Aorta (tissue), 5 donors: ENCODE measurements around the gene CBLL2. TPM values are rescaled to one million over a fixed set of nuclear protein-coding genes. Genes with fewer than 3 reads are reported as not detected.

Source experiments
- ATAC-seq: fragments of 200-7000 bp; cut with Tn5 transposase; one replicate; pipeline ENCODE4 v1.9.1; 2022; ENCODE audit warnings: moderate library complexity; ENCODE audit not compliant: low FRiP score
- DNase-seq, 2 donors: peaks; one replicate each; pipeline ENCODE4 v3.0.0-alpha.2; 2020
- H3K27ac ChIP-seq, 2 donors: one replicate each; pipeline ENCODE4 v1.5.1; 2013; ENCODE audit warnings: low read length in 2 of 2, mild to moderate bottlenecking in 2 of 2, moderate library complexity in 2 of 2, control low read depth in 1 of 2, inconsistent platforms in 1 of 2, low read depth in 1 of 2
- H3K27me3 ChIP-seq, 2 donors: one replicate each; pipeline ENCODE4 v1.6.1; 2013; ENCODE audit warnings: control low read depth in 1 of 2, low read length in 1 of 2, mild to moderate bottlenecking in 1 of 2, moderate library complexity in 1 of 2; ENCODE audit not compliant: insufficient read depth in 2 of 2, control insufficient read depth in 1 of 2
- H3K36me3 ChIP-seq, 2 donors: one replicate each; pipeline ENCODE4 v1.6.1; 2013; ENCODE audit warnings: control low read depth in 1 of 2, low read length in 1 of 2, mild to moderate bottlenecking in 1 of 2; ENCODE audit not compliant: insufficient read depth in 2 of 2, control insufficient read depth in 1 of 2
- H3K4me1 ChIP-seq, 2 donors: one replicate each; pipeline ENCODE4 v1.6.1; 2013; ENCODE audit warnings: low read length in 2 of 2, control low read depth in 1 of 2, mild to moderate bottlenecking in 1 of 2, moderate library complexity in 1 of 2; ENCODE audit not compliant: insufficient read depth in 2 of 2, control insufficient read depth in 1 of 2
- H3K4me3 ChIP-seq, 2 donors: one replicate each; pipeline ENCODE4 v1.5.1; 2013; ENCODE audit warnings: low read length in 2 of 2, control low read depth in 1 of 2, mild to moderate bottlenecking in 1 of 2
- H3K9me3 ChIP-seq: one replicate; pipeline ENCODE4 v1.6.1; 2013; ENCODE audit warnings: mild to moderate bottlenecking, low read length; ENCODE audit not compliant: control insufficient read depth
- WGBS, 2 donors: extraction: QIAGEN DNeasy Blood & Tissue Kit; methylation state at CpG; one replicate each; pipeline ENCODE4 v1.1.7; 2013; 5-methylcytosine and 5-hydroxymethylcytosine counted together
- intact Hi-C, 2 donors: fragments of 100-400 bp; cut with DNase I; formaldehyde crosslinking; loops; one replicate each; pipeline versions ENCODE4 v1.14.2 to v1.15.0; 2022
- long read RNA-seq, 2 donors: library from polyadenylated mRNA; unstranded; transcript quantifications; one replicate each; pipeline ENCODE4 v2.0.0, GENCODE V29; 2020 to 2021
- polyA plus RNA-seq, 2 donors: library from polyadenylated mRNA; stranded (reverse); fragments of 200-250 nt; gene quantifications; one replicate each; pipeline ENCODE4 v1.2.3, GENCODE V29; 2013
- total RNA-seq, 2 donors: library from RNA; stranded (reverse); fragmentation: NEBNext Ultra II Directional; extraction: Animal tissue kit (Norgen Biotek cat#: 25700); gene quantifications; one replicate each; pipeline ENCODE4 v1.2.1, GENCODE V29; 2021
- donor health status: healthy with polysubstance abuse.
- donor health status: Bipolar disorder and iron deficiency.
- donor health status: DM: no; HTN: no; CAD: no.
- donor health status: DM: no; HTN: no; CAD: no.
- donor health status: DM: yes; HTN: yes; CAD: no.

The CBLL2 gene
- total RNA-seq: not detected
- not detected for polyA plus RNA-seq
- long read RNA-seq, donor 1: 0 reads
- long read RNA-seq, donor 2: 0 reads

GRCh38 chrX:22272613-22273012, at the start of gene CBLL2:
Gene CBLL2 (plus strand): TSS chrX:22272913. CDS start chrX:22272992, 79 bp downstream.
- H3K27me3 ChIP-seq: no peaks in the 10 kb centered on the region
- no peaks in the 10 kb centered on the region for H3K36me3 ChIP-seq
- intact Hi-C loops: no loop called here
- H3K4me3 ChIP-seq: no peak within 1 kb of the TSS
- no peak for ATAC-seq
- H3K4me1 ChIP-seq: no peaks in the 10 kb centered on the region
- peaks cover 2% of the 10 kb centered on the region for H3K9me3 ChIP-seq
- no peak within 1 kb of the TSS for H3K27ac ChIP-seq
- 76 to 88% methylated on average over 13 of the region's 13 CpGs for WGBS, 2 donors
- no peak for DNase-seq

GRCh38 chrX:22234380-22234779, 38.3 kb upstream of the CBLL2 start:
- Histone ChIP-seq H3K4me1 (no peaks in the 10 kb centered on the region), H3K36me3 (no peaks in the 10 kb centered on the region), H3K4me3 (no peak overlapping the region), H3K27ac (no peak overlapping the region), H3K27me3 (no peaks in the 10 kb centered on the region), H3K9me3 (no peaks in the 10 kb centered on the region)
- WGBS, 2 donors: 57 to 86% methylated on average over 6 of the region's 6 CpGs
- intact Hi-C loops: no loop called here
- ATAC-seq (no peak), DNase-seq (no peak)

- H3K27me3 ChIP-seq: no peaks in the 10 kb centered on the region
- no peaks in the 10 kb centered on the region for H3K9me3 ChIP-seq
- DNase-seq (no peak), ATAC-seq (no peak)
- no peak overlapping the region for H3K4me3 ChIP-seq
- WGBS, 2 donors: 29 to 52% methylated on average over 2 of the region's 2 CpGs
- H3K36me3 ChIP-seq: no peaks in the 10 kb centered on the region
- no peaks in the 10 kb centered on the region for H3K4me1 ChIP-seq
- intact Hi-C loops: no loop called here
- no peak overlapping the region for H3K27ac ChIP-seq
Measured at GRCh38 chrX:22237479-22237878, 35.2 kb upstream of the CBLL2 start.

- intact Hi-C loops: no loop called here
- WGBS, 2 donors: 44 to 49% methylated on average over 2 of the region's 2 CpGs
- H3K27ac ChIP-seq: no peak overlapping the region
- no peaks in the 10 kb centered on the region for H3K9me3 ChIP-seq
- no peak overlapping the region for H3K4me3 ChIP-seq
- ATAC-seq: no peak
- no peaks in the 10 kb centered on the region for H3K27me3 ChIP-seq
- no peak for DNase-seq
- H3K4me1 ChIP-seq: no peaks in the 10 kb centered on the region
- H3K36me3 ChIP-seq: no peaks in the 10 kb centered on the region
Measured at GRCh38 chrX:22246620-22247019, 26.1 kb upstream of the CBLL2 start.

- no peaks in the 10 kb centered on the region for H3K36me3 ChIP-seq
- no peak overlapping the region for H3K27ac ChIP-seq
- no peaks in the 10 kb centered on the region for H3K9me3 ChIP-seq
- no peak overlapping the region for H3K4me3 ChIP-seq
- intact Hi-C loops: no loop called here
- no peaks in the 10 kb centered on the region for H3K4me1 ChIP-seq
- WGBS, 2 donors: 16 to 19% methylated on average over 1 of the region's 1 CpG
- no peak for ATAC-seq
- no peaks in the 10 kb centered on the region for H3K27me3 ChIP-seq
- no peak for DNase-seq
Measured at GRCh38 chrX:22247169-22247568, 25.5 kb upstream of the CBLL2 start.

- H3K4me3 ChIP-seq: no peak overlapping the region
- H3K27ac ChIP-seq: no peak overlapping the region
- H3K27me3 ChIP-seq: no peaks in the 10 kb centered on the region
- no peaks in the 10 kb centered on the region for H3K4me1 ChIP-seq
- no peaks in the 10 kb centered on the region for H3K9me3 ChIP-seq
- no peak for DNase-seq
- no peak for ATAC-seq
- H3K36me3 ChIP-seq: no peaks in the 10 kb centered on the region
- intact Hi-C loops: no loop called here
- WGBS, 2 donors: 54 to 83% methylated on average over 3 of the region's 3 CpGs
Measured at GRCh38 chrX:22248401-22248800, 24.3 kb upstream of the CBLL2 start.

GRCh38 chrX:22249371-22249770, 23.3 kb upstream of the CBLL2 start:
- Histone ChIP-seq H3K27me3 (no peaks in the 10 kb centered on the region), H3K4me3 (no peak overlapping the region), H3K36me3 (no peaks in the 10 kb centered on the region), H3K4me1 (no peaks in the 10 kb centered on the region), H3K27ac (no peak overlapping the region), H3K9me3 (no peaks in the 10 kb centered on the region)
- intact Hi-C loops: no loop called here
- 52 to 80% methylated on average over 2 of the region's 2 CpGs for WGBS, 2 donors
- no peak for ATAC-seq
- no peak for DNase-seq

GRCh38 chrX:22268706-22269105, 4.0 kb upstream of the CBLL2 start:
- H3K9me3 ChIP-seq: peaks cover 2% of the 10 kb centered on the region
- DNase-seq: no peak
- WGBS, 2 donors: 75 to 88% methylated on average over 6 of the region's 6 CpGs
- no peak overlapping the region for H3K4me3 ChIP-seq
- no peaks in the 10 kb centered on the region for H3K27me3 ChIP-seq
- intact Hi-C loops: no loop called here
- no peaks in the 10 kb centered on the region for H3K4me1 ChIP-seq
- ATAC-seq: no peak
- no peaks in the 10 kb centered on the region for H3K36me3 ChIP-seq
- no peak overlapping the region for H3K27ac ChIP-seq

- DNase-seq: no peak
- intact Hi-C loops: no loop called here
- H3K9me3 ChIP-seq: peaks cover 2% of the 10 kb centered on the region
- 83 to 94% methylated on average over 15 of the region's 15 CpGs for WGBS, 2 donors
- H3K36me3 ChIP-seq: no peaks in the 10 kb centered on the region
- H3K27me3 ChIP-seq: no peaks in the 10 kb centered on the region
- H3K4me1 ChIP-seq: no peaks in the 10 kb centered on the region
- no peak overlapping the region for H3K4me3 ChIP-seq
- no peak overlapping the region for H3K27ac ChIP-seq
- no peak for ATAC-seq
Measured at GRCh38 chrX:22273714-22274317, 1.1 kb downstream of the CBLL2 start.
